HEK293T (cell line): Measurements from ENCODE around the gene TBC1D30.

Experiments
- CTCF ChIA-PET: fragments of 350-600 bp; formaldehyde crosslinking; extraction: SDS; loops from one replicate; lab custom pipeline; 2021; ENCODE audit warnings: antibody characterized with exemption, inconsistent platforms; lab: Yijun Ruan, JAX
- POLR2A ChIA-PET: fragments of 350-600 bp; formaldehyde crosslinking; extraction: SDS; loops from one replicate; lab custom pipeline; 2020; ENCODE audit warnings: antibody characterized with exemption, inconsistent platforms; lab: Yijun Ruan, JAX
- DNase-seq: peaks from one replicate; pipeline ENCODE4 v3.0.0; 2012; ENCODE audit warnings: mixed read lengths; ENCODE audit errors: extremely low spot score
- ARNT ChIP-seq: fragments of 450-650 bp; IDR thresholded peaks from 2 replicates; pipeline ENCODE4 v1.6.1; 2017; ENCODE audit warnings: mild to moderate bottlenecking
- BHLHE40 ChIP-seq: fragments of 450-650 bp; IDR thresholded peaks from 2 replicates; pipeline ENCODE4 v1.6.1; 2016; ENCODE audit warnings: mild to moderate bottlenecking, moderate library complexity, borderline replicate concordance
- CTBP1 ChIP-seq: fragments of 450-650 bp; IDR thresholded peaks from 2 replicates; pipeline ENCODE4 v1.6.1; 2016; ENCODE audit warnings: borderline replicate concordance
- ELF4 ChIP-seq: fragments of 450-650 bp; IDR thresholded peaks from 2 replicates; pipeline ENCODE4 v1.6.1; 2017; ENCODE audit warnings: antibody characterized with exemption
- FOXA1 ChIP-seq: fragments of 450-650 bp; IDR thresholded peaks from 2 replicates; pipeline ENCODE4 v1.6.1; 2016; ENCODE audit warnings: mild to moderate bottlenecking
- FOXK2 ChIP-seq: fragments of 450-650 bp; IDR thresholded peaks from 2 replicates; pipeline ENCODE4 v1.6.1; 2016; ENCODE audit warnings: mild to moderate bottlenecking
- FOXM1 ChIP-seq: fragments of 450-650 bp; IDR thresholded peaks from 2 replicates; pipeline ENCODE4 v1.6.1; 2017; ENCODE audit warnings: mild to moderate bottlenecking, borderline replicate concordance
- HDGF ChIP-seq: fragments of 450-650 bp; IDR thresholded peaks from 2 replicates; pipeline ENCODE4 v1.6.1; 2017; ENCODE audit warnings: antibody characterized with exemption, borderline replicate concordance
- L3MBTL2 ChIP-seq: fragments of 450-650 bp; conservative IDR thresholded peaks from 2 replicates; pipeline ENCODE4 v1.6.1; 2016; ENCODE audit warnings: mild to moderate bottlenecking
- LEF1 ChIP-seq: fragments of 450-650 bp; IDR thresholded peaks from 2 replicates; pipeline ENCODE4 v1.6.1; 2017; ENCODE audit warnings: mild to moderate bottlenecking, borderline replicate concordance
- NFRKB ChIP-seq: fragments of 450-650 bp; IDR thresholded peaks from 2 replicates; pipeline ENCODE4 v1.6.1; 2016; ENCODE audit warnings: mild to moderate bottlenecking, moderate library complexity
- SP1 ChIP-seq: fragments of 450-650 bp; IDR thresholded peaks from 2 replicates; pipeline ENCODE4 v1.6.1; 2017
- SUZ12 ChIP-seq: fragments of 450-650 bp; IDR thresholded peaks from 2 replicates; pipeline ENCODE4 v1.6.1; 2016; ENCODE audit warnings: mild to moderate bottlenecking
- TARDBP ChIP-seq: fragments of 450-650 bp; IDR thresholded peaks from 2 replicates; pipeline ENCODE4 v1.6.1; 2016
- ZNF384 ChIP-seq: fragments of 450-650 bp; IDR thresholded peaks from 2 replicates; pipeline ENCODE4 v1.6.1; 2016
- TF ChIP-seq, protein P1 (sequence below): fragments of 450-650 bp; IDR thresholded peaks from 2 replicates; pipeline ENCODE4 v1.6.1; 2016

The TBC1D30 gene

GRCh38 chr12:64875186-64875585, 50.7 kb downstream of the TBC1D30 start:
- CTCF ChIA-PET, result interaction anchor here (0.9 kb wide), 1 partner anchor 12 kb away, joined by 5 read pairs; no protein-coding TSS in a partner anchor
- POLR2A ChIA-PET, result no interaction called here
- DNase-seq, result no peak
- TF ChIP-seq, protein P1, sequence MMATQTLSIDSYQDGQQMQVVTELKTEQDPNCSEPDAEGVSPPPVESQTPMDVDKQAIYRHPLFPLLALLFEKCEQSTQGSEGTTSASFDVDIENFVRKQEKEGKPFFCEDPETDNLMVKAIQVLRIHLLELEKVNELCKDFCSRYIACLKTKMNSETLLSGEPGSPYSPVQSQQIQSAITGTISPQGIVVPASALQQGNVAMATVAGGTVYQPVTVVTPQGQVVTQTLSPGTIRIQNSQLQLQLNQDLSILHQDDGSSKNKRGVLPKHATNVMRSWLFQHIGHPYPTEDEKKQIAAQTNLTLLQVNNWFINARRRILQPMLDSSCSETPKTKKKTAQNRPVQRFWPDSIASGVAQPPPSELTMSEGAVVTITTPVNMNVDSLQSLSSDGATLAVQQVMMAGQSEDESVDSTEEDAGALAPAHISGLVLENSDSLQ, result no peak
- no peak for TF ChIP-seq NFRKB
- TF ChIP-seq HDGF, result no peak
- TF ChIP-seq TARDBP, result no peak
- no peak for TF ChIP-seq ELF4
- no peak for TF ChIP-seq L3MBTL2
- TF ChIP-seq BHLHE40, result no peak
- TF ChIP-seq SP1, result no peak
- no peak for TF ChIP-seq FOXK2
- TF ChIP-seq ZNF384, result no peak
- no peak for TF ChIP-seq ARNT
- TF ChIP-seq FOXA1, result no peak
- TF ChIP-seq SUZ12, result no peak
- TF ChIP-seq FOXM1, result no peak
- TF ChIP-seq CTBP1, result no peak
- TF ChIP-seq LEF1, result no peak

GRCh38 chr12:64876388-64877071, 52.1 kb downstream of the TBC1D30 start:
- no peak for DNase-seq
- TF ChIP-seq SP1 (no peak), FOXM1 (no peak), SUZ12 (no peak), TARDBP (no peak), ELF4 (no peak), ZNF384 (no peak), FOXA1 (no peak), FOXK2 (no peak), LEF1 (no peak), CTBP1 (no peak), ARNT (no peak), BHLHE40 (no peak), HDGF (no peak), NFRKB (no peak), L3MBTL2 (no peak)
- TF ChIP-seq, protein P1, result no peak
- CTCF ChIA-PET, result interaction anchor here (0.6 kb wide), 1 partner anchor 1269 kb away, joined by 3 read pairs; no protein-coding TSS in a partner anchor
- POLR2A ChIA-PET, result no interaction called here

DNA sequence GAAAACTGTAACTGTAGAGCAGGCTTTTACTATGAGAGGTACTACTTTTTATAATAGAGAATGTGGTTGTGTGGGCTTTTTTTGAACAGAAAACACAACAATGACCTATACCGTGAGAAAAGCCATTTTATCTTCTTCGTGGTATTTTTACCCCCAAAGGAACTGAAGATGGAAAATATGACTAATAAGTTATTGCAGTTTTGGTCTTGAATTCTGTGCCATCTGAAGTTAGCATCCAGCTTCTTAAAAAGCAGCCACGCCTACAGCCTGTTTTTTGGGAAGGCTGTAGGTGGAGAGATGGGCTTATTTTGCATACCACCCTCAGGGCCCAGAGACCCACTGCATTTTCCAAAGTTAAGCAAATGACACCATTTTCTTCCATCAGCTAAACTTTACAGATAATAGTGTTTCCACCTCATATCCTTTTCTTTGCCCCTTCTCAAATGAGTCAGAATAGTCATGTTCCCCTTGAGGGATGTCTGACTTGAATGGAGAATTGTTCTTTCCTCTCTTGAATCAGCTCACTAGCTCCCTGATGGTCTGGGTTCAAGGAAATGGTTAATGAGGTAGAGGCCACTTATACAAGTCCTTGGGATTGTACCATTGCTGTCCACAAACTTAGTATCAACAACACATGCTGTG, 53.0 kb downstream of the TBC1D30 start:
- no peak for DNase-seq
- ChIA-PET POLR2A (interaction anchor here (0.6 kb wide), 1 partner anchor 1428 kb away, joined by 3 read pairs; no protein-coding TSS in a partner anchor), CTCF (interaction anchor here (0.6 to 0.7 kb wide), 2 partner anchors 894 to 1268 kb away, joined by 3 read pairs; no protein-coding TSS in a partner anchor)
- TF ChIP-seq SP1 (no peak), BHLHE40 (no peak), ZNF384 (no peak), HDGF (no peak), ELF4 (no peak), ARNT (no peak), NFRKB (no peak)
- TF ChIP-seq, protein P1, result no peak

- no peak for DNase-seq
- CTCF ChIA-PET, result interaction anchor here (2.6 kb wide), 1 partner anchor 81 kb away, joined by 12 read pairs; no protein-coding TSS in a partner anchor
- POLR2A ChIA-PET, result no interaction called here
- TF ChIP-seq CTBP1, result no peak
- TF ChIP-seq TARDBP, result no peak
- TF ChIP-seq SP1, result no peak
- no peak for TF ChIP-seq L3MBTL2
- no peak for TF ChIP-seq ARNT
- TF ChIP-seq ELF4, result no peak
- no peak for TF ChIP-seq FOXK2
- no peak for TF ChIP-seq LEF1
- TF ChIP-seq, protein P1, result no peak
- TF ChIP-seq NFRKB, result no peak
- TF ChIP-seq FOXA1, result no peak
- no peak for TF ChIP-seq ZNF384
- TF ChIP-seq HDGF, result no peak
- TF ChIP-seq FOXM1, result no peak
- no peak for TF ChIP-seq SUZ12
- no peak for TF ChIP-seq BHLHE40
Observed at GRCh38 chr12:64882687-64883086, 58.2 kb downstream of the TBC1D30 start.
